ENCODE measurements around the gene NMRK2.

DNA sequence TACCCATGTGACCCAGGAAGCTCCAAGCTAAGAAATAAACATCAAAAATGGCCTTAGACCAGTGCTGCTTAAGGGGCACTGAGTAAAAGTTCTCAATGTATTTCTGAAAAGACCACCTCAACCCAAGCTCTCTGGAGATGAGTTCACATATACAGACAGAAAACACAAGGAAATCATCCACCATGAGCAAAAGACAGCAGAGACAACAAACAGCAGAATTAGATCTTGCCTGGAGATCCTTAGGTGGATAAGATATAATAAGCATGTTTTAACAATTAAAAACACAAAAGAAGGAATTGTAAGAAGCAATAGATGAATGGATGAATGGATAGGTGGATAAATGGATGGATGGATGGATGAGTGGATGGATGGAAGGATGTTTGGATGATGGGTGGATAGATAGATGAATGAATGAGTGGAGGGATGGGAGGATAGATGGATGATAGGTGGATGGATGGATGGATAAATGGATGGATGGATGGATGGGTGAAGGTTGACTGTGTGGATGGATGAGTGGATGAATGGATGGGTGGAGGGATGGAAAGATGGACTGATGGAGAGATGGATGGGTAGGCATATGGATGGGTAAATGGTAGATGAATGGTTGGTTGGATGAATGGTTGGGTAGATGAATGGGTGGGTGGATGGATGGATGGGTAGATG lies 9.6 kb upstream of the NMRK2 start:
- TF ChIP-seq GABPA (IDR thresholded peaks at IDR 0.05; ENCODE audit: low read depth, low read length) (no peak), GABPA (CRISPR knock-in tag; IDR thresholded peaks at IDR 0.05; ENCODE audit: low read depth) (no peak), ZBTB34 (CRISPR knock-in tag; IDR thresholded peaks at IDR 0.05) (no peak), SSRP1 (CRISPR knock-in tag; IDR thresholded peaks at IDR 0.05) (no peak), YY1 (IDR thresholded peaks at IDR 0.05; ENCODE audit: insufficient read depth, insufficient replicate concordance, low read depth, low read length) (no peak), AKAP8 (CRISPR knock-in tag; IDR thresholded peaks at IDR 0.05) (no peak), NCOA5 (CRISPR knock-in tag; IDR thresholded peaks at IDR 0.05) (no peak), SIN3B (IDR thresholded peaks at IDR 0.05; ENCODE audit: low read length) (no peak), REL (CRISPR knock-in tag; conservative IDR thresholded peaks at IDR 0.05) (no peak), HNRNPLL (IDR thresholded peaks at IDR 0.05; ENCODE audit: low read depth, low read length, poor library complexity, severe bottlenecking) (no peak), ZNF83 (CRISPR knock-in tag; IDR thresholded peaks at IDR 0.05; ENCODE audit: borderline replicate concordance) (no peak)
- TF ChIP-seq, protein P1, sequence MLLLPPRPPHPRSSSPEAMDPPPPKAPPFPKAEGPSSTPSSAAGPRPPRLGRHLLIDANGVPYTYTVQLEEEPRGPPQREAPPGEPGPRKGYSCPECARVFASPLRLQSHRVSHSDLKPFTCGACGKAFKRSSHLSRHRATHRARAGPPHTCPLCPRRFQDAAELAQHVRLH (CRISPR knock-in tag; IDR thresholded peaks at IDR 0.05; ENCODE audit: borderline replicate concordance, low read depth), result no peak
- TF ChIP-seq, protein P2, sequence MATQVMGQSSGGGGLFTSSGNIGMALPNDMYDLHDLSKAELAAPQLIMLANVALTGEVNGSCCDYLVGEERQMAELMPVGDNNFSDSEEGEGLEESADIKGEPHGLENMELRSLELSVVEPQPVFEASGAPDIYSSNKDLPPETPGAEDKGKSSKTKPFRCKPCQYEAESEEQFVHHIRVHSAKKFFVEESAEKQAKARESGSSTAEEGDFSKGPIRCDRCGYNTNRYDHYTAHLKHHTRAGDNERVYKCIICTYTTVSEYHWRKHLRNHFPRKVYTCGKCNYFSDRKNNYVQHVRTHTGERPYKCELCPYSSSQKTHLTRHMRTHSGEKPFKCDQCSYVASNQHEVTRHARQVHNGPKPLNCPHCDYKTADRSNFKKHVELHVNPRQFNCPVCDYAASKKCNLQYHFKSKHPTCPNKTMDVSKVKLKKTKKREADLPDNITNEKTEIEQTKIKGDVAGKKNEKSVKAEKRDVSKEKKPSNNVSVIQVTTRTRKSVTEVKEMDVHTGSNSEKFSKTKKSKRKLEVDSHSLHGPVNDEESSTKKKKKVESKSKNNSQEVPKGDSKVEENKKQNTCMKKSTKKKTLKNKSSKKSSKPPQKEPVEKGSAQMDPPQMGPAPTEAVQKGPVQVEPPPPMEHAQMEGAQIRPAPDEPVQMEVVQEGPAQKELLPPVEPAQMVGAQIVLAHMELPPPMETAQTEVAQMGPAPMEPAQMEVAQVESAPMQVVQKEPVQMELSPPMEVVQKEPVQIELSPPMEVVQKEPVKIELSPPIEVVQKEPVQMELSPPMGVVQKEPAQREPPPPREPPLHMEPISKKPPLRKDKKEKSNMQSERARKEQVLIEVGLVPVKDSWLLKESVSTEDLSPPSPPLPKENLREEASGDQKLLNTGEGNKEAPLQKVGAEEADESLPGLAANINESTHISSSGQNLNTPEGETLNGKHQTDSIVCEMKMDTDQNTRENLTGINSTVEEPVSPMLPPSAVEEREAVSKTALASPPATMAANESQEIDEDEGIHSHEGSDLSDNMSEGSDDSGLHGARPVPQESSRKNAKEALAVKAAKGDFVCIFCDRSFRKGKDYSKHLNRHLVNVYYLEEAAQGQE (IDR thresholded peaks at IDR 0.05; ENCODE audit: borderline replicate concordance in 1 of 2, low read depth in 1 of 2, low read length in 2 of 2), result no peak
- TF ChIP-seq, protein P3, sequence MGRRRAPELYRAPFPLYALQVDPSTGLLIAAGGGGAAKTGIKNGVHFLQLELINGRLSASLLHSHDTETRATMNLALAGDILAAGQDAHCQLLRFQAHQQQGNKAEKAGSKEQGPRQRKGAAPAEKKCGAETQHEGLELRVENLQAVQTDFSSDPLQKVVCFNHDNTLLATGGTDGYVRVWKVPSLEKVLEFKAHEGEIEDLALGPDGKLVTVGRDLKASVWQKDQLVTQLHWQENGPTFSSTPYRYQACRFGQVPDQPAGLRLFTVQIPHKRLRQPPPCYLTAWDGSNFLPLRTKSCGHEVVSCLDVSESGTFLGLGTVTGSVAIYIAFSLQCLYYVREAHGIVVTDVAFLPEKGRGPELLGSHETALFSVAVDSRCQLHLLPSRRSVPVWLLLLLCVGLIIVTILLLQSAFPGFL (CRISPR knock-in tag; IDR thresholded peaks at IDR 0.05), result no peak
